ENCODE data around the gene ZNF574. TPM values are rescaled to one million over a fixed set of nuclear protein-coding genes. Genes with fewer than 3 reads are reported as not detected.

ZNF574 gene
- total RNA-seq, 1 experiment from 2014 or later = 22.4 TPM

GRCh38 chr19:42045575-42045974 lies 30.4 kb upstream of the ZNF574 start:
- no peak overlapping the region for H3K4me3 Mint-ChIP-seq (ENCODE audit: unreplicated experiment)
- Histone ChIP-seq H3K9me3 (no peaks in the 10 kb centered on the region), H3K27me3 (replicated peaks; ENCODE audit: control insufficient read depth, insufficient read depth, low read length) (no peaks in the 10 kb centered on the region), H3K4me3 (ENCODE audit: low read depth, low read length) (no peak overlapping the region), H3K4me1 (no peaks in the 10 kb centered on the region), H3K36me3 (ENCODE audit: control insufficient read depth, insufficient read depth, low read length) (no peaks in the 10 kb centered on the region)
- H3K4me1 Mint-ChIP-seq (ENCODE audit: low read depth, unreplicated experiment) = peaks cover 8% of the 10 kb centered on the region
- intact Hi-C loops (cut with micrococcal nuclease; ENCODE audit: unreplicated experiment) = no loop called here
- ChIA-PET CTCF (interaction anchor here (1.5 kb wide), 1 partner anchor 11 kb away, joined by 10 read pairs; no protein-coding TSS in a partner anchor), POLR2A (no interaction called here)
- no peaks in the 10 kb centered on the region for H3K36me3 Mint-ChIP-seq (ENCODE audit: insufficient read depth, unreplicated experiment)
- no TSS peak for BruUV-seq (replicated peaks)
- no peak for DNase-seq
- H3K27me3 Mint-ChIP-seq (ENCODE audit: insufficient read depth, unreplicated experiment) = peaks cover 11% of the 10 kb centered on the region
- no peak for TF ChIP-seq CTCF (IDR thresholded peaks at IDR 0.05; ENCODE audit: insufficient read depth in 1 of 2, low read depth in 1 of 2, low read length in 1 of 2, severe bottlenecking in 1 of 2, unreplicated experiment in 1 of 2)
- no peaks in the 10 kb centered on the region for H3K9me3 Mint-ChIP-seq (ENCODE audit: unreplicated experiment)
- H3K27ac Mint-ChIP-seq (ENCODE audit: unreplicated experiment) = no peak overlapping the region

GRCh38 chr19:42048992-42049391 lies 27.0 kb upstream of the ZNF574 start:
- POLR2A ChIA-PET = interaction anchor here (0.6 kb wide), 1 partner anchor 27 kb away, joined by 4 read pairs; the partner anchor contains the start of gene ZNF574
- no peak overlapping the region for H3K27ac Mint-ChIP-seq (ENCODE audit: unreplicated experiment)
- peak in 1 of 2 experiments; percentile 27 for DNase-seq
- intact Hi-C loops (cut with micrococcal nuclease; ENCODE audit: unreplicated experiment) = no loop called here
- CTCF ChIA-PET = interaction anchor here (0.5 to 1.0 kb wide), 3 partner anchors 11 to 259 kb away, joined by 3 to 4 read pairs (median 4); no protein-coding TSS in a partner anchor
- H3K9me3 Mint-ChIP-seq (ENCODE audit: unreplicated experiment) = no peaks in the 10 kb centered on the region
- Histone ChIP-seq H3K4me3 (ENCODE audit: low read depth, low read length) (no peak overlapping the region), H3K9me3 (no peaks in the 10 kb centered on the region), H3K36me3 (ENCODE audit: control insufficient read depth, insufficient read depth, low read length) (no peaks in the 10 kb centered on the region), H3K4me1 (no peaks in the 10 kb centered on the region), H3K27me3 (replicated peaks; ENCODE audit: control insufficient read depth, insufficient read depth, low read length) (no peaks in the 10 kb centered on the region; the same call in 1 of the 2 replicates)
- peak overlapping the region; percentile 32 for H3K4me3 Mint-ChIP-seq (ENCODE audit: unreplicated experiment)
- no TSS peak for BruUV-seq (replicated peaks)
- peaks cover 8% of the 10 kb centered on the region for H3K4me1 Mint-ChIP-seq (ENCODE audit: low read depth, unreplicated experiment)
- no peaks in the 10 kb centered on the region for H3K36me3 Mint-ChIP-seq (ENCODE audit: insufficient read depth, unreplicated experiment)
- TF ChIP-seq CTCF (IDR thresholded peaks at IDR 0.05; ENCODE audit: insufficient read depth in 1 of 2, low read depth in 1 of 2, low read length in 1 of 2, severe bottlenecking in 1 of 2, unreplicated experiment in 1 of 2) = no peak
- peaks cover 10% of the 10 kb centered on the region for H3K27me3 Mint-ChIP-seq (ENCODE audit: insufficient read depth, unreplicated experiment)

GRCh38 chr19:42051166-42052115 lies 24.5 kb upstream of the ZNF574 start:
- Histone ChIP-seq H3K36me3 (ENCODE audit: control insufficient read depth, insufficient read depth, low read length) (no peaks in the 10 kb centered on the region), H3K9me3 (no peaks in the 10 kb centered on the region), H3K27me3 (replicated peaks; ENCODE audit: control insufficient read depth, insufficient read depth, low read length) (no peaks in the 10 kb centered on the region; the same call in 1 of the 2 replicates), H3K4me3 (ENCODE audit: low read depth, low read length) (no peak overlapping the region), H3K4me1 (no peaks in the 10 kb centered on the region)
- Mint-ChIP-seq H3K27ac (ENCODE audit: unreplicated experiment) (no peak overlapping the region), H3K4me3 (ENCODE audit: unreplicated experiment) (no peak overlapping the region), H3K9me3 (ENCODE audit: unreplicated experiment) (no peaks in the 10 kb centered on the region), H3K4me1 (ENCODE audit: low read depth, unreplicated experiment) (peaks cover 8% of the 10 kb centered on the region), H3K36me3 (ENCODE audit: insufficient read depth, unreplicated experiment) (no peaks in the 10 kb centered on the region), H3K27me3 (ENCODE audit: insufficient read depth, unreplicated experiment) (peaks cover 3% of the 10 kb centered on the region)
- CTCF ChIA-PET = no interaction called here
- POLR2A ChIA-PET = no interaction called here
- TF ChIP-seq CTCF (IDR thresholded peaks at IDR 0.05; ENCODE audit: insufficient read depth in 1 of 2, low read depth in 1 of 2, low read length in 1 of 2, severe bottlenecking in 1 of 2, unreplicated experiment in 1 of 2) = no peak
- BruUV-seq (replicated peaks) = no TSS peak
- no peak for DNase-seq
- intact Hi-C loops (cut with micrococcal nuclease; ENCODE audit: unreplicated experiment) = no loop called here

All from Caco-2 (cell line).